GM19193 (cell line): ENCODE results near the gene NR4A1.

Source experiments
- POLR2A ChIP-seq: IDR thresholded peaks from 4 replicates; pipeline ENCODE4 v1.6.1; 2011; ENCODE audit not compliant: insufficient read depth, insufficient read length; ENCODE audit errors: extremely low read depth

The NR4A1 gene

GRCh38 chr12:52050758-52051541, at the start of gene NR4A1:
Gene NR4A1, plus strand, starts transcription at chr12:52051442. Its CDS starts 2,887 bp downstream, at chr12:52054329.
- peak; percentile 85 for TF ChIP-seq POLR2A

GRCh38 chr12:52003016-52003550, 48.2 kb upstream of the NR4A1 start:
- TF ChIP-seq POLR2A, result no peak

GRCh38 chr12:52003591-52003990, 47.7 kb upstream of the NR4A1 start:
- TF ChIP-seq POLR2A, result no peak

GRCh38 chr12:52004042-52004648, 47.1 kb upstream of the NR4A1 start:
- no peak for TF ChIP-seq POLR2A

- no peak for TF ChIP-seq POLR2A
Measured at GRCh38 chr12:52005218-52005902, 45.9 kb upstream of the NR4A1 start.

GRCh38 chr12:52005903-52006703, 45.1 kb upstream of the NR4A1 start:
- no peak for TF ChIP-seq POLR2A

- TF ChIP-seq POLR2A, result no peak
Measured at GRCh38 chr12:52006726-52007157, 44.5 kb upstream of the NR4A1 start, which contains the start of gene TAMALIN. Gene TAMALIN, plus strand, starts transcription at chr12:52006946. Its CDS starts 74 bp downstream, at chr12:52007020.

GRCh38 chr12:52007158-52007921, 43.9 kb upstream of the NR4A1 start:
- TF ChIP-seq POLR2A, result no peak

- TF ChIP-seq POLR2A, result no peak
Measured at GRCh38 chr12:52007982-52008510, 43.2 kb upstream of the NR4A1 start.

GRCh38 chr12:52009081-52009751, 42.0 kb upstream of the NR4A1 start:
- no peak for TF ChIP-seq POLR2A

GRCh38 chr12:52010152-52010622, 41.1 kb upstream of the NR4A1 start:
- no peak for TF ChIP-seq POLR2A

GRCh38 chr12:52010692-52011601, 40.3 kb upstream of the NR4A1 start:
- TF ChIP-seq POLR2A, result no peak
